ENCODE results near the gene DTX3L. TPM values are rescaled to one million over a fixed set of nuclear protein-coding genes. Genes with fewer than 3 reads are reported as not detected.

DTX3L gene
- total RNA-seq = 31.1 TPM

DNA sequence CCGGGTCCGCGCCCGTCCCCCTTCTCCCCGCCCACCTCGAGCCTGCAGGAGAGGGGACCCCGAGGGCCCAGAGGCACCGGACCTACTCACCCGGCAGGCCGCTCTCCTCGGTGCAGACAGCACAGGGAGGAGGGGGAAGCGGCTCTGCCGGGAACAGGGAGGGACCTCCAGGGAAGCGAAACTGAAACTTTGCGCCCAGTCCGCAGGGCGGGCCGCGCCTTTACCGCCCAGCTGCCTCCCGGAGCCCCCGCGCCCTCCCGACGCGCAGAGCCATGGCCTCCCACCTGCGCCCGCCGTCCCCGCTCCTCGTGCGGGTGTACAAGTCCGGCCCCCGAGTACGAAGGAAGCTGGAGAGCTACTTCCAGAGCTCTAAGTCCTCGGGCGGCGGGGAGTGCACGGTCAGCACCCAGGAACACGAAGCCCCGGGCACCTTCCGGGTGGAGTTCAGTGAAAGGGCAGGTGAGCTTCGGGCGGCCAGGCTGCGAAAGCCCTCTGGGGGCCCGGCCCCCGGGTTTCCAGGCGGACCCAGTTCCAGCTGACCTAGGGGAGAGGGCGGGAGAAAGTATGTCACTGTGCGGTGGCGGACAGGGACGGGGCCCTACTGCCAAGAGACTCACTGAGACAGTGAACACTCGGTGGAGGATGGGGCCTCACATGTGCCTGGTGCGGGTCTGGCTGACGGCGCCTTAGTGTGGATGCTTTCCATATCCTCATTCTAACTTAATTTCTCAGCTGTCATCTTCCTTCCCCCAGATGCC lies at the start of gene DTX3L, which contains the start of gene PARP9:
TSS of gene DTX3L (plus strand) at position 184 of the 758 bp plus-strand sequence. CDS start at position 273, 89 bp downstream.
TSS of gene PARP9 (minus strand) at position 146 of the 758 bp plus-strand sequence. CDS start 4,680 bp downstream, outside the sequence.
- ATAC-seq (peak; percentile 94), DNase-seq (ENCODE audit: low spot score) (peak; percentile 90)

DNA sequence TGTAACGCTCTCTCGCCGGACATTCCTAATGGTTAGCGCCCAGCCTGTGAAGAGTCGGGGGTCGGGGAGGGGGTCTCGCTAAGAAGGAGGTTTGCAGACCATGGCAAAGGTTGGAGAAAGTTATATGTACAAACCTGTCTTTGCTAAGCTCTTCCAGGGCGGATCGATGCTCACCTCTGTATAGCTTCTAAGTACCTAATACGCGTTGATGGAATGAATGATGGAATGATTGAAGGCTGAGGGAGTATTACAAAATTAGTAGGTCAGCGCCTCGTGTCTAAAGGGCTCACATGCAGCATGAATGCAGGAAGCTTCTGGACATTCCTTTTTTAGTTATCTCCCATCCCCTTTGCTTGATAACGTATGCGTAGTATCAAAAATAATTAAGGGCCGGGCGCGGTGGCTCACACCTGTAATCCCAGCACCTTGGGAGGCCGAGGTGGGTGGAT lies 49.1 kb upstream of the DTX3L start:
- peak; percentile 10 for ATAC-seq
- DNase-seq (ENCODE audit: low spot score) = no peak

- DNase-seq (ENCODE audit: low spot score) = peak; percentile 62
- peak; percentile 46 for ATAC-seq
Measured at GRCh38 chr3:122515870-122516269, 48.3 kb upstream of the DTX3L start.

- DNase-seq (ENCODE audit: low spot score) (no peak), ATAC-seq (no peak)
Measured at GRCh38 chr3:122516846-122517360, 47.2 kb upstream of the DTX3L start.

GRCh38 chr3:122519693-122520092 lies 44.4 kb upstream of the DTX3L start:
- ATAC-seq (no peak), DNase-seq (ENCODE audit: low spot score) (no peak)

DNA sequence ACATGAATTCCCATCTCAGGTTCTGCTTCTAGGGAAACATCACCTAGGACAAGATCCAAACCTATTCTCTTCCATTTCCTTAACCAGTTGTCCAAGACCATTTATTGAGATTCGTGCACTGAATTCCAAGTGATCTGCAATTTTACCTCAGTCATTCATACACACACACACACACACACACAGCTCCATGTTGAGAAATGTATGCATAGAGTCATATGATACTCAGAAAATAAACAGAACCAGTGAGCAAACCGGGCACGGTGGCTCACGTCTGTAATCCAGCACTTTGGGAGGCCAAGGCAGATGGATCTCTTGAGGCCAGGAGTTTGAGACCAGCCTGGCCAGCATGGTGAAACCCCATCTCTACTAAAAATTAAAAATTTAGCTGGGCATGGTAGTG lies 43.3 kb upstream of the DTX3L start:
- DNase-seq (ENCODE audit: low spot score) (no peak), ATAC-seq (no peak)

DNA sequence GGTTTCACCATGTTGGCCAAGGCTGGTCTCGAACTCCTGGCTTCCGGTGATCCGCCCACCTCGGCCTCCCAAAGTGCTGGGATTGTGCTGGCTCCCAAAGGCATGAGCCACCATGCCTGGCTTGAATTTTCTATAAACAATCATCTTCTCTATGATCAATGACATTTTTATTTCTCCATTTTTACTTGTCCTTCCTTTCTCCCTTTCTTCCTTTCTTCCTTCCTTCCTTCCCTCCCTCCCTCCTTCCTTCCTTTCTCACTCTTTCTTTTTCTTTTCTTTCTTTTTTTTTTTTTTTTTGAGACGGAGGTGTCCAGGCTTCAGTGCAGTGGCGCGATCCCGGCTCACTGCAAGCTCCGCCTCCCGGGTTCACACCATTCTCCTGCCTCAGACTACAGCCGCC lies 40.8 kb upstream of the DTX3L start:
- ATAC-seq = no peak
- no peak for DNase-seq (ENCODE audit: low spot score)

- peak; percentile 59 for ATAC-seq
- no peak for DNase-seq (ENCODE audit: low spot score)
Measured at GRCh38 chr3:122530164-122530563, 34.0 kb upstream of the DTX3L start.

- ATAC-seq = no peak
- DNase-seq (ENCODE audit: low spot score) = no peak
Measured at GRCh38 chr3:122533480-122533879, 30.7 kb upstream of the DTX3L start.

- DNase-seq (ENCODE audit: low spot score) = no peak
- ATAC-seq = no peak
Measured at GRCh38 chr3:122533931-122534334, 30.2 kb upstream of the DTX3L start.

GRCh38 chr3:122535964-122536631 lies 28.0 kb upstream of the DTX3L start:
- no peak for DNase-seq (ENCODE audit: low spot score)
- ATAC-seq = no peak

DNA sequence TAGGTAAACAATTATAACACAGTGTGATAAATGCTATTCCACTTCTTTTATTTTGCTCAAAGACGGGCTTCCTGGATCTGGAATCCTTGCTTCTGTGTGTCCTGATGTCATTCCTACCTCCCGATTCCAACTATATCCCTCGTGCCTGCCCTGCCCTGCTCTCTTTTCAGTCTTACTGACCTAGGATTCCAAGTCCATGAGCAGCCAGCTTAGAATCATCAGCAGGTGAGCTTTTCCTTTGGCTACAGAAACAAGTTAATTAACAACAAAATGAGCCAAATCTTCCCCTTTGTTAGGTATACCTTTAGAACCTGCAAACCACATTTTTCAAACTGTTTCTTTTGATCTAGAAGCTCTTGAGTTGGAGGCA lies 27.5 kb upstream of the DTX3L start:
- no peak for ATAC-seq
- no peak for DNase-seq (ENCODE audit: low spot score)

GRCh38 chr3:122538956-122539490 lies 25.1 kb upstream of the DTX3L start:
- DNase-seq (ENCODE audit: low spot score) (no peak), ATAC-seq (no peak)

DNA sequence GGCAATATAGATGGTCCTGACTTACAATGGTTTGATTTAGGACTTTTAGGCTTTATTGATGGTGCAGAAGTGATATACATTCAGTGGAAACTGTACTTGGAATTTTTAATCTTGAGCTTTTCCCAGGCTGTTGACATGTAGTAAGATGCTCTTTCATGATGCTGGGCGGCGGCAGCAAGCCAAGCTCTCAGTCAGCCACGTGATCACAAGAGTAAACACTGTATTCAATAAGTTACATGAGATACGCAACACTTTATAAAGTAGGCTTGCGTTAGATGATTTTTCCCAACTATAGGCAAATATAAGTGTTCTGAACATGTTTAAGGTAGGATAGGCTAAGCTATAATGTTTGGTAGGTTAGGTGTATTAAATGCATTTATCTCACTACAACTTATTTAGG lies 18.0 kb upstream of the DTX3L start:
- ATAC-seq (peak; percentile 73), DNase-seq (ENCODE audit: low spot score) (peak; percentile 63)

- ATAC-seq (no peak), DNase-seq (ENCODE audit: low spot score) (no peak)
Measured at GRCh38 chr3:122548076-122548475, 16.1 kb upstream of the DTX3L start.

DNA sequence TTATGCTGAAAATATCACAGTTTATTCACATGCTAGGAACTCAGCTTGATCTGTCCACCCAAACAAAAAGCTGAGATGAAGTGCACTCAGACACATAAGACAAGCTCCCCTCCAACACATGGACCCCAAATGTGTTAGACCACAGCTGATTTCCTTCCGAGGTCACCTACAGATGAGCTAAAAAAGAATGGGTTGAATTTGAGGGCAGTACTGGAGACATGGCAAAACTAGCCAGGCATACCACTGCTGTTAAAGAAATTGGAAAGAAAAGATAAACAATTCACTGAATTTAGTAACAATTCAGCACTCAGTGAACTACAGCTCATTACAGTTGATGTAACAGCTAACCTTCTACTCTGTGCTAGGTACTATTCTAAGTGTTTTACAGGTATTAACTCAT lies 15.5 kb upstream of the DTX3L start:
- DNase-seq (ENCODE audit: low spot score) = no peak
- no peak for ATAC-seq

- DNase-seq (ENCODE audit: low spot score) (no peak), ATAC-seq (peak; percentile 57)
Measured at GRCh38 chr3:122553171-122553570, 11.0 kb upstream of the DTX3L start.

DNA sequence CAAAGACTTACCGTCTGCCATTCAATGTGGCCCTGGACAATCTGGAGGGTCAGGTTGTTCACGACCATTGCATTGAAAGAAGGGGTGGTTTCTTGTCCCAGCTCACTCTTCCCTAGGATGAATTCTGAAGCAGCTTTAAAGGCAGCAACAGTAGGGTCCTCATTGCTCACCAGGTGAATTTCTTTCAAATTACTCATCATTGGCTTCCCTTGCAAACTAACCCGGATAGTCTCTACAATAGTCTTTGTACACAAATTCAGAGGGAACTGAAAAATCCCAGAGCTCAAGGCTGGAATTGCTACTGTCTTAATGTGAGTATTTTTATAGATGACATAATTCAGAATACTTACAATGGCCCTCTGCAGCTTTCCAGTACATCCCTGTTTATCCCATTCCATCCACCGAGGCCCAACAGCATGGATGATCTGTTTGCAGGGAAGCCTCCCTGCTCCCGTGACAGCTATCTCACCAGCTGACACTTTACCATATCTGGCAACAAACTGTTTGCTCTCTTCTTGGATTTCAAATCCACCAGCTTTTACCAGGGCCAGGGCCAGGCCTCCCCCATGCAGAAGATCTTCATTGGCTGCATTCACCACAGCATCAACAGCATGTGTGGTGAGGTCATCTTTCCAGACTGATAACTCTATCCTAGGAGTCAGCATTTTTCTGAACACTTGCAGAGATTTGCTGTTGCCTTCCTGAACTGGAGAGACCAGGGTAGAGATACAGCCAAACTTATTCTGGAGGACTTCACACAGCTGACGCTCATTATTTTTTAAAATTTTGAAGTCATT lies 8.7 kb upstream of the DTX3L start:
- DNase-seq (ENCODE audit: low spot score) (no peak), ATAC-seq (peak; percentile 21)

DNA sequence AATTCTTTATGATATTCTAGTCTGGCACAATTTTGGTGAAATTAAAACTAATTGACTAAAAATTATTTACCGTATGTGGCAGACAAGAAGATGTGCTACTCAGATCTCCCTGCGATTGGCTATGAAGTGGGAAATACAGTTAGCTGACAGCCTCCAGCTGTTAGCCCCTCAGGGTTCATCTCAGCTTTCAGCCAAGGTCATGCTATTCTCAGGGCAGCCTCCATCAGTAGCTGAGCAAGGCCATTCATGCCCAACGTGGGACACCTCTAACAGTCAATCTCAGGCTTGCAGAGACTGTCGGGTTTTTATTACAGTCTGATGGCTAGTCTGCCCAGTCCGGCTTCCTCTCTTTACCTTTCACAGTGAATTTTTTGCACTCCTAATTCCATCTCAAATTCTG lies 6.8 kb upstream of the DTX3L start:
- DNase-seq (ENCODE audit: low spot score) = no peak
- ATAC-seq = no peak

DNA sequence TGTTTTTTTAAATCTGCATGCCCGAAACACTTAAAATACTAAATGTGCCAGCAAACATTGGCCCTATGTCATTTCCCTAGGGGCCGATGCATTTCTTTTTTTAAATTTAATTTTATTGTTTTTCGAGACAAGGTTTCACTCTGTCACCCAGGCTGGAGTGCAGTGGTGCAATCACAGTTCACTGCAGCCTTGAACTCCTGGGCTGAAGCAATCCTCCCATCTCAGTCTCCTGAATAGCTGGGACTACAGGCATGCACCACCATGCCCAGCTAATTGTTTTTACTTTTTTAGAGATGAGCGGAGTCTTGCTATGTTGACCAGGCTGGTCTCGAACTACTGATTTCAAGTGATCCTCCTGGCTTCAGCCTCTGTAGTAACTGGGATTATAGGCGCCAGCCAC lies 5.5 kb upstream of the DTX3L start:
- DNase-seq (ENCODE audit: low spot score) (no peak), ATAC-seq (peak; percentile 53)

DNA sequence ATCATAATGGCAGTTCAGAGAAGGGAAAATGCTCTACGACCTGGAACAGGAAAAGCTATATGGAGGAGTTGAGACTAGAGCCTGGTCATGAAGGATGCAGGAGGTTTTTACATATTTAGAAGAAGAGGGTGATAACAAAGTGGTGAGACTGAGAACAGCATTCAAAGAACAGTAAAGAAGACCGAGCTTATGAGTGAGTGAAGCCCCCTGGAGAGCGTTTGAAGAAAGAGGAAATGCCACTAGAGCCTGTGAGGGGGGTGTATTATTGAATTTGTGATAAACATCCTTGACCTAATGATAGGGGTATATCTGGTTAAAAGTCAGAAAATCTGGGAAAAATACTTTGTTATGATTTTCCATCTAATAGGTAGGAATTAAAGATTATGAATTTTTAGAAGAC lies 4.2 kb upstream of the DTX3L start:
- ATAC-seq (no peak), DNase-seq (ENCODE audit: low spot score) (no peak)
